NAMALWA (cell line): ENCODE data around the gene MARK3.

Experiments
- DNase-seq: peaks from one replicate; pipeline ENCODE4 v3.0.0-alpha.2; 2015; ENCODE audit warnings: low spot score

MARK3 gene

GRCh38 chr14:103526914-103527248 is 141.7 kb downstream of the MARK3 start:
- DNase-seq: no peak

GRCh38 chr14:103527408-103528145 is 142.4 kb downstream of the MARK3 start:
- DNase-seq: peak; percentile 53

GRCh38 chr14:103528146-103528586 is 143.0 kb downstream of the MARK3 start:
- DNase-seq: no peak

GRCh38 chr14:103528587-103529382 is 143.6 kb downstream of the MARK3 start, which contains the start of gene TRMT61A:
Gene TRMT61A (plus strand): TSS chr14:103529196. CDS start chr14:103529979, 783 bp downstream.
- DNase-seq: peak; percentile 66

- DNase-seq: no peak
Measured at GRCh38 chr14:103529383-103530365, 144.5 kb downstream of the MARK3 start.

- DNase-seq: no peak
Measured at GRCh38 chr14:103530390-103530789, 145.2 kb downstream of the MARK3 start.

GRCh38 chr14:103530831-103531230 is 145.6 kb downstream of the MARK3 start:
- no peak for DNase-seq

- DNase-seq: no peak
Measured at GRCh38 chr14:103531421-103532215, 146.4 kb downstream of the MARK3 start.

- DNase-seq: no peak
Measured at GRCh38 chr14:103532216-103533136, 147.3 kb downstream of the MARK3 start.

GRCh38 chr14:103533137-103533998 is 148.2 kb downstream of the MARK3 start:
- no peak for DNase-seq

- DNase-seq: no peak
Measured at GRCh38 chr14:103533999-103534575, 148.9 kb downstream of the MARK3 start.

- DNase-seq: no peak
Measured at GRCh38 chr14:103534576-103535061, 149.4 kb downstream of the MARK3 start.

- DNase-seq: no peak
Measured at GRCh38 chr14:103535081-103535890, 150.1 kb downstream of the MARK3 start.

GRCh38 chr14:103535891-103536565 is 150.8 kb downstream of the MARK3 start:
- no peak for DNase-seq

GRCh38 chr14:103536693-103537092 is 151.5 kb downstream of the MARK3 start:
- DNase-seq: no peak

GRCh38 chr14:103537175-103537990 is 152.2 kb downstream of the MARK3 start:
- no peak for DNase-seq
